SK-N-MC (cell line): ENCODE data around the gene ERCC6L.

Source experiments
- DNase-seq: peaks from one replicate; pipeline ENCODE4 v3.0.0-alpha.2; 2011; ENCODE audit warnings: low read depth, low spot score
- H3K27ac ChIP-seq: fragments of 200-600 bp; sonication (generic); 2 replicates; pipeline ENCODE4 v1.5.1; 2016; ENCODE audit warnings: mixed run types
- H3K36me3 ChIP-seq: fragments of 200-600 bp; sonication (generic); 2 replicates; pipeline ENCODE4 v1.6.1; 2017; ENCODE audit warnings: antibody characterized with exemption, low read length, mixed read lengths; ENCODE audit not compliant: insufficient read depth
- H3K4me3 ChIP-seq: fragments of 200-600 bp; sonication (generic); 2 replicates; pipeline ENCODE4 v1.5.1; 2016
- H3K9ac ChIP-seq: fragments of 200-600 bp; sonication (generic); 2 replicates; pipeline ENCODE4 v1.8.0; 2017; ENCODE audit warnings: mixed run types, mixed read lengths; ENCODE audit not compliant: insufficient read length
- H3K9me3 ChIP-seq: fragments of 200-600 bp; sonication (generic); 2 replicates; pipeline ENCODE4 v1.6.1; 2017; ENCODE audit warnings: low read depth, mild to moderate bottlenecking, antibody characterized with exemption, low read length, moderate library complexity, mixed read lengths
- EZH2 ChIP-seq: fragments of 200-600 bp; sonication (generic); IDR thresholded peaks from one replicate; pipeline ENCODE4 v1.6.1; 2017; ENCODE audit warnings: antibody characterized with exemption
- FOXP2 ChIP-seq: optimal IDR thresholded peaks from 2 replicates; pipeline ENCODE3; 2011; ENCODE audit warnings: mild to moderate bottlenecking, moderate library complexity; ENCODE audit not compliant: insufficient read depth; ENCODE audit errors: extremely low read length, control extremely low read depth
- POLR2AphosphoS5 ChIP-seq: IDR thresholded peaks from 2 replicates; pipeline ENCODE4 v1.6.1; 2012; ENCODE audit warnings: mild to moderate bottlenecking, low read depth, low read length, borderline replicate concordance

Gene ERCC6L

DNA sequence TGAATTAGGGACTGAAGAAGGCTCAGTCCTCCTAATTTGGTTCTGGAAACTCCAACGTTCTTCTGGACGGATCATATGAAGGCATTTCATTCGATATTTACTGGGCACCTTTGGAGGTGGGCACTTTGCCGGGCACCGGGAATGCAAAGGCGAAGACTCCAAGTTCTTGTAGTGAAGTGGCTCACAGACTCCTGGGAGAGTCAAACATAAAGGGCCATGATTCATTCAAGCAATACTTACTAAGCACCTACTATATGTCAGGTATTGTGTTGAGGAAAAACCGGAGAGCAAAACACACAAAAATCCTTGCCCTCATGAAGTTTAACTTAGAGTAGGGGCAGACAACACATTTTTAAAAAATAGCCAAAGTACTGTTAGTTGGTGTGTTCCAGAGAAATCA, 17.0 kb upstream of the ERCC6L start:
- H3K9me3 ChIP-seq, result no peaks in the 10 kb centered on the region
- H3K4me3 ChIP-seq, result no peak overlapping the region
- H3K36me3 ChIP-seq, result no peaks in the 10 kb centered on the region
- no peak overlapping the region for H3K9ac ChIP-seq
- no peak overlapping the region for H3K27ac ChIP-seq
- TF ChIP-seq POLR2AphosphoS5 (no peak), FOXP2 (no peak), EZH2 (no peak)
- DNase-seq, result no peak

DNA sequence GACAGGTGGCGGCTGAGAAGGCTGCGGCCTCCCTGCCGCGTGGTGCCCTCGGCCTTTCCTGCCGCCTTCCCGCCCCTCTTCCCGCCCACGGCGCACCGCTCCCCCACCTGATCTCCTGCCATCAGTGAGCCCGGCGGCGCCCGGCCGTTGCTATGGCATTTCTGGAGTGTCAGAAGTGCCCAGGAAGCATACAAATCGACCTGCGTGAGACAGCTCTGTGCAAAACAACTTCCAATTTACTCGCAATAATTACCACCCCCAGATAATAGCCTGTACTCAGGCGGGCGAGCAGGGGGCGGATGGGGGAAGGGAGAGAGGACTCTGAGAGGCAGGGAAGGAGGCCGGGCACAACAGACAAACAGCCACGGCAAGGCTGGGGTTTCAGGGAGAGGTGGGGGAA, 16.6 kb upstream of the ERCC6L start:
- no peaks in the 10 kb centered on the region for H3K9me3 ChIP-seq
- no peak overlapping the region for H3K27ac ChIP-seq
- H3K9ac ChIP-seq, result no peak overlapping the region
- DNase-seq, result no peak
- no peak overlapping the region for H3K4me3 ChIP-seq
- no peaks in the 10 kb centered on the region for H3K36me3 ChIP-seq
- TF ChIP-seq FOXP2 (no peak), POLR2AphosphoS5 (no peak), EZH2 (no peak)

DNA sequence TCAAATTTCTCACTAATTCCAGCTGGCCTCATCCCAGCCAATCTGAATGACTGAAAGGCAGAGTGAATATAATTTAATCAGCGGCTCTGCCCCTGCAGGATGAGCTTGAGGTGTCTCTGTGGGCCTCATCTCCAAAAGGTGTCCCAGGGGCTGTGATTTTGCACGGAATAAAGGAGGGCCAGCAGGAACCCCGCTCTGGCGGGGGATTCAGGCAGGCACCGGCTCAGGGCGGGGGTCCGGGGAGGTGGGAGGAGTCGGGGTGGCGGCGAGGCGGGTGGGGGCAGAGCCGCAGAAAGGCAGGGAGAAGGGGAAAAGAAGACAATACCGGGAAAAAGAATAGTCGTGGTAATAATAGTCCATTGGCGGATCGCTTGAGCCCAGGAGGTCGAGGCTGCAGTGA, 16.0 kb upstream of the ERCC6L start:
- no peak for DNase-seq
- no peak overlapping the region for H3K4me3 ChIP-seq
- no peaks in the 10 kb centered on the region for H3K36me3 ChIP-seq
- no peak for TF ChIP-seq POLR2AphosphoS5
- H3K9ac ChIP-seq, result no peak overlapping the region
- no peak overlapping the region for H3K27ac ChIP-seq
- no peaks in the 10 kb centered on the region for H3K9me3 ChIP-seq

- Histone ChIP-seq H3K9me3 (no peaks in the 10 kb centered on the region), H3K9ac (no peak overlapping the region), H3K4me3 (no peak overlapping the region), H3K27ac (no peak overlapping the region), H3K36me3 (no peaks in the 10 kb centered on the region)
- DNase-seq, result no peak
- TF ChIP-seq FOXP2 (no peak), POLR2AphosphoS5 (no peak)
Observed at GRCh38 chrX:72253686-72254085, 14.9 kb upstream of the ERCC6L start.

GRCh38 chrX:72247206-72247942, 8.5 kb upstream of the ERCC6L start:
- no peak for DNase-seq
- no peak overlapping the region for H3K9ac ChIP-seq
- H3K36me3 ChIP-seq, result no peaks in the 10 kb centered on the region
- no peak overlapping the region for H3K27ac ChIP-seq
- H3K9me3 ChIP-seq, result no peaks in the 10 kb centered on the region
- no peak for TF ChIP-seq FOXP2
- no peak for TF ChIP-seq POLR2AphosphoS5
- TF ChIP-seq EZH2, result no peak
- no peak overlapping the region for H3K4me3 ChIP-seq

DNA sequence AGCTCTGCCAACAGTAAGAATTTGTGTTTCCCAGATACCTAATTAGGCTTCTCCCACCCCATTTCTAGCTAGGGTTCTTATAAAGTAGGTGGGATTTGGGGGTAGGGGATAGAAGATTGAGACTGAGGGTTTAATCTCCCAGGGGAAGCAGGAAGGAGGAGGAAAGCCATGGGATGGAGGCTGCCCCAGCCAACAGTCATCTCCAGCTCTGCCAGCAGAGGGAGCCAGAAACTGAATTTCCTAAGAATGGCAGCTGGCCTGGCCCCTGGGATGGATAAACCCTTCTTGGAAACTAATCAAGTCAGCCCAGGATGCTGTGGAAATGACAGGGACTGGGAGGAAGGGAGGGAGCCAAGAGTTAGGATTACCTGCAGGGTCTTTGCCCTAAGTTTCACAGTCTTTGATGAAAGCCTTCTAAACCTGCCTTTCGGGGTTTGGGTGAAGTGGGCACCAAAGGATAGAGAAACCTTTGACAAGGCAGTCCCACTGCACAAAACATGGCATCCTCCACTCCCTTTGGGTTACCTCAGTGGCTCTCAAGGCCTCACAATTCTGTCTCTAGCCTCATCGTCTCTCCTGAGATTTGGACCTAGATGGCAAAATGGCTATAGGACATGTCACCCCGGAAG, 6.7 kb upstream of the ERCC6L start:
- Histone ChIP-seq H3K36me3 (no peaks in the 10 kb centered on the region), H3K9ac (no peak overlapping the region), H3K4me3 (no peak overlapping the region), H3K9me3 (no peaks in the 10 kb centered on the region), H3K27ac (no peak overlapping the region)
- no peak for DNase-seq
- TF ChIP-seq FOXP2 (no peak), POLR2AphosphoS5 (no peak), EZH2 (no peak)

GRCh38 chrX:72243472-72243871, 4.6 kb upstream of the ERCC6L start:
- Histone ChIP-seq H3K27ac (peak overlapping the region; percentile 69; the same call in 1 of the 2 replicates), H3K9ac (peak overlapping the region; percentile 43), H3K9me3 (no peaks in the 10 kb centered on the region), H3K4me3 (no peak overlapping the region; the same call in 1 of the 2 replicates), H3K36me3 (no peaks in the 10 kb centered on the region)
- DNase-seq, result peak; percentile 16
- TF ChIP-seq EZH2, result no peak
- no peak for TF ChIP-seq FOXP2
- no peak for TF ChIP-seq POLR2AphosphoS5

GRCh38 chrX:72240976-72241375, 2.1 kb upstream of the ERCC6L start:
- Histone ChIP-seq H3K4me3 (no peak overlapping the region), H3K36me3 (no peaks in the 10 kb centered on the region; the same call in 1 of the 2 replicates), H3K9me3 (no peaks in the 10 kb centered on the region), H3K27ac (no peak overlapping the region), H3K9ac (no peak overlapping the region)
- TF ChIP-seq FOXP2 (no peak), EZH2 (no peak), POLR2AphosphoS5 (no peak)
- DNase-seq, result no peak
